GM21619 (cell line): ENCODE data around the gene KDM2A.

Experiments used
- ATAC-seq: cut with Tn5 transposase; IDR thresholded peaks from one replicate; pipeline ENCODE4 v1.9.1; 2021; ENCODE audit not compliant: unreplicated experiment

The KDM2A gene

GRCh38 chr11:67271205-67271540 lies 152.1 kb downstream of the KDM2A start:
- ATAC-seq, result no peak

GRCh38 chr11:67271541-67272284 lies 152.7 kb downstream of the KDM2A start:
- ATAC-seq, result no peak

- ATAC-seq, result no peak
Measured at GRCh38 chr11:67272327-67273259, 153.5 kb downstream of the KDM2A start.

- ATAC-seq, result no peak
Measured at GRCh38 chr11:67273260-67273990, 154.4 kb downstream of the KDM2A start.

- no peak for ATAC-seq
Measured at GRCh38 chr11:67274768-67275605, 155.9 kb downstream of the KDM2A start.

- no peak for ATAC-seq
Measured at GRCh38 chr11:67275606-67276409, 156.7 kb downstream of the KDM2A start.

GRCh38 chr11:67276781-67277230 lies 157.7 kb downstream of the KDM2A start:
- peak; percentile 10 for ATAC-seq

- peak; percentile 67 for ATAC-seq
Measured at GRCh38 chr11:67277231-67277961, 158.3 kb downstream of the KDM2A start.

GRCh38 chr11:67278135-67278938 lies 159.3 kb downstream of the KDM2A start:
- no peak for ATAC-seq

- no peak for ATAC-seq
Measured at GRCh38 chr11:67278939-67279588, 160.0 kb downstream of the KDM2A start.

- ATAC-seq, result no peak
Measured at GRCh38 chr11:67279589-67280340, 160.7 kb downstream of the KDM2A start.

- no peak for ATAC-seq
Measured at GRCh38 chr11:67280341-67280787, 161.3 kb downstream of the KDM2A start.

- ATAC-seq, result no peak
Measured at GRCh38 chr11:67280788-67281551, 161.9 kb downstream of the KDM2A start.

- no peak for ATAC-seq
Measured at GRCh38 chr11:67281552-67282150, 162.6 kb downstream of the KDM2A start.

GRCh38 chr11:67282155-67282875 lies 163.3 kb downstream of the KDM2A start:
- ATAC-seq, result no peak
